SK-N-SH (cell line): ENCODE results near the gene DDI2. TPM values are rescaled to one million over a fixed set of nuclear protein-coding genes. Genes with fewer than 3 reads are reported as not detected.

Experiments used
- CTCF ChIA-PET: fragments of 300-600, 350-600 bp; formaldehyde crosslinking; extraction: SDS; loops from one replicate; lab custom pipeline; 2021; lab: Yijun Ruan, JAX
- POLR2A ChIA-PET: fragments of 350-600 bp; sonication (Branson Sonifier 250); formaldehyde crosslinking; extraction: SDS; loops from one replicate; lab custom pipeline; 2020; ENCODE audit warnings: antibody characterized with exemption, inconsistent platforms; lab: Yijun Ruan, JAX
- DNase-seq: peaks from one replicate; pipeline ENCODE4 v3.0.0; 2012
- H2AFZ ChIP-seq: fragments of 200-600 bp; sonication (generic); 2 replicates; pipeline ENCODE4 v1.8.1; 2016; ENCODE audit warnings: antibody characterized with exemption, mild to moderate bottlenecking, low read depth
- H3F3A ChIP-seq: fragments of 200-600 bp; sonication (generic); replicated peaks from 2 replicates; pipeline ENCODE3; 2016; ENCODE audit warnings: antibody characterized with exemption, mild to moderate bottlenecking; ENCODE audit not compliant: insufficient read depth
- H3K27ac ChIP-seq, 2 experiments: fragments of 200-500 bp in 1 of 2; fragments of 200-600 bp in 1 of 2; sonication (Bioruptor generic) in 1 of 2; sonication (generic), shearing (Covaris generic) in 1 of 2; 2 replicates each; pipeline versions ENCODE4 v1.5.1 to v1.6.1; 2014 to 2016; ENCODE audit warnings: low read depth in 2 of 2, inconsistent platforms in 1 of 2, low read length in 1 of 2, mild to moderate bottlenecking in 1 of 2, mixed read lengths in 1 of 2
- H3K27me3 ChIP-seq: fragments of 200-600 bp; sonication (generic), shearing (Covaris generic); 2 replicates; pipeline ENCODE4 v1.6.1; 2016; ENCODE audit warnings: mixed run types; ENCODE audit not compliant: insufficient read depth
- H3K36me3 ChIP-seq, 2 experiments: fragments of 200-500 bp in 1 of 2; fragments of 200-600 bp in 1 of 2; sonication (Bioruptor generic) in 1 of 2; sonication (generic) in 1 of 2; replicated peaks in 1 of 2; 2 replicates each; pipeline versions ENCODE3 to v1.5.1; 2014 to 2016; ENCODE audit warnings: low read length in 1 of 2, mild to moderate bottlenecking in 1 of 2; ENCODE audit not compliant: insufficient read depth in 2 of 2, control insufficient read depth in 1 of 2
- H3K4me1 ChIP-seq, 2 experiments: fragments of 200-500 bp in 1 of 2; fragments of 200-600 bp in 1 of 2; sonication (Bioruptor generic) in 1 of 2; sonication (generic), shearing (Covaris generic) in 1 of 2; 2 replicates each; pipeline versions ENCODE4 v1.5.1 to v1.6.1; 2014 to 2016; ENCODE audit warnings: low read depth in 1 of 2, low read length in 1 of 2, mixed run types in 1 of 2; ENCODE audit not compliant: insufficient read depth in 2 of 2, control insufficient read depth in 1 of 2
- H3K4me2 ChIP-seq: fragments of 200-600 bp; sonication (generic), shearing (Covaris generic); 2 replicates; pipeline ENCODE4 v1.6.1; 2017; ENCODE audit warnings: mixed run types
- H3K4me3 ChIP-seq, 2 experiments: fragments of 200-500 bp in 1 of 2; fragments of 200-600 bp in 1 of 2; sonication (Bioruptor generic) in 1 of 2; sonication (generic), shearing (Covaris generic) in 1 of 2; 2 replicates each; pipeline versions ENCODE4 v1.5.1 to v1.8.1; 2014 to 2016; ENCODE audit warnings: low read depth in 2 of 2, inconsistent platforms in 1 of 2, low read length in 1 of 2, mild to moderate bottlenecking in 1 of 2, mixed read lengths in 1 of 2, moderate library complexity in 1 of 2
- H3K79me2 ChIP-seq: fragments of 200-600 bp; sonication (generic); 2 replicates; pipeline ENCODE4 v1.8.1; 2017; ENCODE audit warnings: mild to moderate bottlenecking; ENCODE audit not compliant: insufficient read depth
- H3K9ac ChIP-seq: fragments of 200-600 bp; sonication (generic); 2 replicates; pipeline ENCODE4 v1.6.1; 2017; ENCODE audit warnings: mixed run types
- H3K9me2 ChIP-seq: fragments of 200-600 bp; sonication (generic); 2 replicates; pipeline ENCODE4 v1.6.1; 2017; ENCODE audit warnings: mixed run types
- H3K9me3 ChIP-seq: fragments of 200-600 bp; sonication (generic); 2 replicates; pipeline ENCODE4 v1.6.1; 2017; ENCODE audit warnings: mixed run types, mild to moderate bottlenecking, moderate library complexity
- H4K20me1 ChIP-seq: fragments of 200-600 bp; sonication (generic); 2 replicates; pipeline ENCODE4 v1.6.1; 2017; ENCODE audit warnings: mild to moderate bottlenecking, mixed run types; ENCODE audit not compliant: insufficient read depth
- ELF1 ChIP-seq: IDR thresholded peaks from 2 replicates; pipeline ENCODE4 v1.4.0; 2012
- EZH2phosphoT487 ChIP-seq: fragments of 200-600 bp; sonication (generic); IDR thresholded peaks from 2 replicates; pipeline ENCODE4 v1.6.1; 2017; ENCODE audit warnings: low read depth, mixed run types, mild to moderate bottlenecking, antibody characterized with exemption, moderate library complexity, borderline replicate concordance
- FOSL2 ChIP-seq: IDR thresholded peaks from 2 replicates; pipeline ENCODE4 v1.4.0; 2012; ENCODE audit warnings: low read depth, mild to moderate bottlenecking, moderate library complexity, borderline replicate concordance
- FOXJ3 ChIP-seq: sonication (generic); formaldehyde crosslinking; IDR thresholded peaks from 2 replicates; pipeline ENCODE4 v1.5.1; 2020; ENCODE audit warnings: mild to moderate bottlenecking, missing genetic modification reagents
- FOXM1 ChIP-seq: IDR thresholded peaks from 2 replicates; pipeline ENCODE4 v1.4.0; 2012; ENCODE audit warnings: low read depth, mild to moderate bottlenecking
- GABPA ChIP-seq: IDR thresholded peaks from 2 replicates; pipeline ENCODE4 v1.4.0; 2012; ENCODE audit warnings: low read depth, mild to moderate bottlenecking
- JUND ChIP-seq: IDR thresholded peaks from 2 replicates; pipeline ENCODE4 v1.4.0; 2012
- MEF2A ChIP-seq: IDR thresholded peaks from 2 replicates; pipeline ENCODE4 v1.4.0; 2012; ENCODE audit warnings: low read depth, borderline replicate concordance
- MXI1 ChIP-seq: IDR thresholded peaks from 2 replicates; pipeline ENCODE4 v1.6.1; 2012; ENCODE audit warnings: mild to moderate bottlenecking, low read depth, low read length, improper control_type of control experiment
- NFIC ChIP-seq: IDR thresholded peaks from 2 replicates; pipeline ENCODE4 v1.4.0; 2012; ENCODE audit warnings: borderline replicate concordance
- RFX5 ChIP-seq: IDR thresholded peaks from 2 replicates; pipeline ENCODE4 v1.6.1; 2012; ENCODE audit warnings: mild to moderate bottlenecking, improper control_type of control experiment, low read length
- SIN3A ChIP-seq: IDR thresholded peaks from 2 replicates; pipeline ENCODE4 v1.6.1; 2012; ENCODE audit warnings: low read depth, mild to moderate bottlenecking, low read length, moderate library complexity, borderline replicate concordance
- WGBS: methylation state at CpG from one replicate; pipeline ENCODE4 v1.1.6; 2017; ENCODE audit warnings: low lambda C conversion rate; 5-methylcytosine and 5-hydroxymethylcytosine counted together
- polyA plus RNA-seq, 3 experiments: library from polyadenylated mRNA; depleted of rRNA; stranded (reverse); fragments of >200 nt; gene quantifications; 2 replicates each; pipeline ENCODE4 v1.2.3, GENCODE V29; 2012
- TF ChIP-seq, protein P1 (sequence below): IDR thresholded peaks from 2 replicates; pipeline ENCODE4; 2012
- TF ChIP-seq, protein P2 (sequence below): fragments of 150-350 bp; IDR thresholded peaks from 2 replicates; pipeline ENCODE4 v1.6.1; 2016; ENCODE audit warnings: mild to moderate bottlenecking, low read depth, low read length
- TF ChIP-seq, protein P3 (sequence below): fragments of 200-600 bp; sonication (generic); IDR thresholded peaks from 2 replicates; pipeline ENCODE4 v1.6.1; 2017; ENCODE audit warnings: antibody characterized with exemption, mild to moderate bottlenecking, moderate library complexity
- TF ChIP-seq, protein P4 (sequence below): IDR thresholded peaks from 2 replicates; pipeline ENCODE4 v1.4.0; 2012; ENCODE audit warnings: low read depth, borderline replicate concordance
- TF ChIP-seq, protein P5 (sequence below): IDR thresholded peaks from 2 replicates; pipeline ENCODE4 v1.4.0; 2012; ENCODE audit warnings: low read depth, borderline replicate concordance

DDI2 gene
- polyA plus RNA-seq, 1 of the 3 experiments (the other 2 are of a cell fraction), result 2.8 TPM

DNA sequence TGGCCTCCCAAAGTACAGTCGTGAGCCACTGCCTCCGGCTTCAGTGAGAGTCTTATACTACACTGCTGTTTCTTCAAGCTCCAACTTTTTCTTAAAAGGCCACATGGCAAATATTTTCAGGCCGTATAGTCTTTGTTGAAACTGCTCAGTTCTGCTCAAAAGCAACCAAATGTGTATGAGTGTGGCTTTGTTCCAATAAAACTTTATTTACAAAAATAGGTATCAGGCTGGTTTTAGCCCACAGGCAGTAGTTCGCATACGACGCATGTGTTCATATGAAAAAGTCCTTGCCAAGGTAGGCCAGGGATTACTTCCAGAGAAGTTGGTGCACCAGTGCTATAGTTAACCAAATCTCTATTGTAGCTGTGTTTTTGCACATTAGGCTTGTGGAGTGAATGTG, 73.1 kb downstream of the DDI2 start:
- Histone ChIP-seq H2AFZ (no peak overlapping the region), H3K9ac (no peak overlapping the region), H3K4me2 (no peak overlapping the region), H3K9me3 (no peaks in the 10 kb centered on the region), H3K9me2 (no peaks in the 10 kb centered on the region), H3K4me3 (no peak overlapping the region), H3K27ac (no peak overlapping the region), H3K79me2 (peaks cover 100% of the 10 kb centered on the region), H3F3A (peaks cover 4% of the 10 kb centered on the region), H3K27me3 (no peaks in the 10 kb centered on the region)
- POLR2A ChIA-PET, result no interaction called here
- DNase-seq, result no peak
- WGBS, result 96% methylated on average over 6 of the region's 6 CpGs
- TF ChIP-seq MXI1, result no peak
- no peak for TF ChIP-seq FOXM1
- TF ChIP-seq, protein P1, sequence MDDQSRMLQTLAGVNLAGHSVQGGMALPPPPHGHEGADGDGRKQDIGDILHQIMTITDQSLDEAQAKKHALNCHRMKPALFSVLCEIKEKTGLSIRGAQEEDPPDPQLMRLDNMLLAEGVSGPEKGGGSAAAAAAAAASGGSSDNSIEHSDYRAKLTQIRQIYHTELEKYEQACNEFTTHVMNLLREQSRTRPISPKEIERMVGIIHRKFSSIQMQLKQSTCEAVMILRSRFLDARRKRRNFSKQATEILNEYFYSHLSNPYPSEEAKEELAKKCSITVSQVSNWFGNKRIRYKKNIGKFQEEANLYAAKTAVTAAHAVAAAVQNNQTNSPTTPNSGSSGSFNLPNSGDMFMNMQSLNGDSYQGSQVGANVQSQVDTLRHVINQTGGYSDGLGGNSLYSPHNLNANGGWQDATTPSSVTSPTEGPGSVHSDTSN, result no peak
- TF ChIP-seq, protein P2, sequence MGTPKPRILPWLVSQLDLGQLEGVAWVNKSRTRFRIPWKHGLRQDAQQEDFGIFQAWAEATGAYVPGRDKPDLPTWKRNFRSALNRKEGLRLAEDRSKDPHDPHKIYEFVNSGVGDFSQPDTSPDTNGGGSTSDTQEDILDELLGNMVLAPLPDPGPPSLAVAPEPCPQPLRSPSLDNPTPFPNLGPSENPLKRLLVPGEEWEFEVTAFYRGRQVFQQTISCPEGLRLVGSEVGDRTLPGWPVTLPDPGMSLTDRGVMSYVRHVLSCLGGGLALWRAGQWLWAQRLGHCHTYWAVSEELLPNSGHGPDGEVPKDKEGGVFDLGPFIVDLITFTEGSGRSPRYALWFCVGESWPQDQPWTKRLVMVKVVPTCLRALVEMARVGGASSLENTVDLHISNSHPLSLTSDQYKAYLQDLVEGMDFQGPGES, result no peak
- TF ChIP-seq, protein P3, sequence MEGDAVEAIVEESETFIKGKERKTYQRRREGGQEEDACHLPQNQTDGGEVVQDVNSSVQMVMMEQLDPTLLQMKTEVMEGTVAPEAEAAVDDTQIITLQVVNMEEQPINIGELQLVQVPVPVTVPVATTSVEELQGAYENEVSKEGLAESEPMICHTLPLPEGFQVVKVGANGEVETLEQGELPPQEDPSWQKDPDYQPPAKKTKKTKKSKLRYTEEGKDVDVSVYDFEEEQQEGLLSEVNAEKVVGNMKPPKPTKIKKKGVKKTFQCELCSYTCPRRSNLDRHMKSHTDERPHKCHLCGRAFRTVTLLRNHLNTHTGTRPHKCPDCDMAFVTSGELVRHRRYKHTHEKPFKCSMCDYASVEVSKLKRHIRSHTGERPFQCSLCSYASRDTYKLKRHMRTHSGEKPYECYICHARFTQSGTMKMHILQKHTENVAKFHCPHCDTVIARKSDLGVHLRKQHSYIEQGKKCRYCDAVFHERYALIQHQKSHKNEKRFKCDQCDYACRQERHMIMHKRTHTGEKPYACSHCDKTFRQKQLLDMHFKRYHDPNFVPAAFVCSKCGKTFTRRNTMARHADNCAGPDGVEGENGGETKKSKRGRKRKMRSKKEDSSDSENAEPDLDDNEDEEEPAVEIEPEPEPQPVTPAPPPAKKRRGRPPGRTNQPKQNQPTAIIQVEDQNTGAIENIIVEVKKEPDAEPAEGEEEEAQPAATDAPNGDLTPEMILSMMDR, result no peak
- no peak for TF ChIP-seq ELF1
- no peak for TF ChIP-seq EZH2phosphoT487
- TF ChIP-seq FOSL2, result no peak
- TF ChIP-seq, protein P4, sequence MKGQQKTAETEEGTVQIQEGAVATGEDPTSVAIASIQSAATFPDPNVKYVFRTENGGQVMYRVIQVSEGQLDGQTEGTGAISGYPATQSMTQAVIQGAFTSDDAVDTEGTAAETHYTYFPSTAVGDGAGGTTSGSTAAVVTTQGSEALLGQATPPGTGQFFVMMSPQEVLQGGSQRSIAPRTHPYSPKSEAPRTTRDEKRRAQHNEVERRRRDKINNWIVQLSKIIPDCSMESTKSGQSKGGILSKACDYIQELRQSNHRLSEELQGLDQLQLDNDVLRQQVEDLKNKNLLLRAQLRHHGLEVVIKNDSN, result no peak
- no peak for TF ChIP-seq RFX5
- TF ChIP-seq, all 33 proteins: peak for 0
- CTCF ChIA-PET, result interaction anchor here (1.0 kb wide), 1 partner anchor 18 kb away, joined by 3 read pairs; no protein-coding TSS in a partner anchor
- H3K36me3 ChIP-seq, result no peaks in the 10 kb centered on the region
- H3K4me1 ChIP-seq, result peaks cover 0 to 8% of the 10 kb centered on the region in 2 experiments; a peak in 1 of 4 replicates
- H4K20me1 ChIP-seq, result peaks cover 22% of the 10 kb centered on the region

DNA sequence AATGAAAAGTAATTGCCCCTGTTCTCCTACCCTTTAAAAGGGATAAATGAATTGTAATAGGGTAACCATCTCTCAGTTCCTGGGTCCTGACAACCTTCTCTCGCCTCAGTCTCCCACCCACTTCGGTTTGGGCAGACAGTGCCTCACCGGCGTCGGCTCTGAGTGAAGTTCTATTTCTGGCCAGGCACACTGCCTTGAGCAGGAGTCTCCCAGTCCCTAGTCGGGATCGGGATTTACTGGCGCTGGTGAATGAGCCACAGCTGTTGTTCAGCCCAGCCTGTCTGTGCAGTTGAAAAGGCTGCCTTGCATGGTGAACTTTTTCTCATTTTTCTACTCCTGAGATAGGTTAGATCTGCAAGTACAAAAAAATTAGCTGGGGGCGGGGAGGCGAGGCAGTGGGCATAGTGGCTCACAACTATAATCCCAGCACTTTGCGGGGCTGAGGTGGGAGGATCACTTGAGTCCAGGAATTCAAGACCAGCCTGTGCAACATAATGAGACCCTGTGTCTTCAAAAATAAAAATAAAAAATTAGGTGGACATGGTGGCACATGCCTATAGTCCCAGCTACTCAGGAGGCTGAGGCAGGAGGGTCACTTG, 74.3 kb downstream of the DDI2 start:
- no peaks in the 10 kb centered on the region for H3K9me3 ChIP-seq
- H3K36me3 ChIP-seq, result no peaks in the 10 kb centered on the region
- WGBS, result 93% methylated on average over 11 of the region's 11 CpGs
- H4K20me1 ChIP-seq, result peaks cover 20% of the 10 kb centered on the region
- no peaks in the 10 kb centered on the region for H3K27me3 ChIP-seq
- no peak overlapping the region for H3K27ac ChIP-seq
- TF ChIP-seq NFIC (no peak), FOXJ3 (CRISPR knock-in tag) (no peak), JUND (no peak), MEF2A (no peak), GABPA (no peak), ELF1 (no peak), FOXM1 (no peak), SIN3A (no peak)
- TF ChIP-seq, protein P1, result no peak
- TF ChIP-seq, protein P5, sequence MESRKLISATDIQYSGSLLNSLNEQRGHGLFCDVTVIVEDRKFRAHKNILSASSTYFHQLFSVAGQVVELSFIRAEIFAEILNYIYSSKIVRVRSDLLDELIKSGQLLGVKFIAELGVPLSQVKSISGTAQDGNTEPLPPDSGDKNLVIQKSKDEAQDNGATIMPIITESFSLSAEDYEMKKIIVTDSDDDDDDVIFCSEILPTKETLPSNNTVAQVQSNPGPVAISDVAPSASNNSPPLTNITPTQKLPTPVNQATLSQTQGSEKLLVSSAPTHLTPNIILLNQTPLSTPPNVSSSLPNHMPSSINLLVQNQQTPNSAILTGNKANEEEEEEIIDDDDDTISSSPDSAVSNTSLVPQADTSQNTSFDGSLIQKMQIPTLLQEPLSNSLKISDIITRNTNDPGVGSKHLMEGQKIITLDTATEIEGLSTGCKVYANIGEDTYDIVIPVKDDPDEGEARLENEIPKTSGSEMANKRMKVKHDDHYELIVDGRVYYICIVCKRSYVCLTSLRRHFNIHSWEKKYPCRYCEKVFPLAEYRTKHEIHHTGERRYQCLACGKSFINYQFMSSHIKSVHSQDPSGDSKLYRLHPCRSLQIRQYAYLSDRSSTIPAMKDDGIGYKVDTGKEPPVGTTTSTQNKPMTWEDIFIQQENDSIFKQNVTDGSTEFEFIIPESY, result no peak
- H3K9ac ChIP-seq, result no peak overlapping the region
- POLR2A ChIA-PET, result no interaction called here
- no peaks in the 10 kb centered on the region for H3K4me1 ChIP-seq
- no peak for DNase-seq
- no peak overlapping the region for H3K4me3 ChIP-seq
- H2AFZ ChIP-seq, result no peak overlapping the region
- CTCF ChIA-PET, result no interaction called here
- H3K9me2 ChIP-seq, result no peaks in the 10 kb centered on the region
- H3K79me2 ChIP-seq, result peaks cover 99% of the 10 kb centered on the region
- H3F3A ChIP-seq, result no peaks in the 10 kb centered on the region
- H3K4me2 ChIP-seq, result no peak overlapping the region
